ENCODE data around the gene TBC1D3B.
"Not testable (repeated sequence)": the region's sequence is repeated elsewhere in the genome, so short reads cannot be mapped to it uniquely, and the experiment has no call there.

The TBC1D3B gene

DNA sequence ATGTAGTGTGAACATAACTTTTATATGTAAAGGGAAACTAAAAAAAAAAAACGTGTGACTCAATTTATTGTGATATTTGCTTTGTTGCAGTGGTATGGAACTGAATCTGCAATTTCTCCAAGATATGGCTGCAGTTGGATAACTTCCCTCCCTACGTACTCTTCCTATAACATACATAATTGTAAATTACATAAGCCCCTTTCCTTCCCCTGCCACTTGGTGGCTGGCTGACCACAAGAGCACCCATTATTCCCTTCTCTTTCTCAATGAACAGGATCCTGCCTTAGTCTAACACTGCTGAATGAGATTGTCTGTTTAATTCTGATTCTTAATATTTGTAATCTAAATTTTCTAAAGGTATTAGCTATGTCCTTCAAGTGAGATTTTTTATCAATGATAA, 45.0 kb downstream of the TBC1D3B start:
- DNase-seq (ENCODE audit: low read depth in 4 of 4, low spot score in 1 of 4) = no peak

DNA sequence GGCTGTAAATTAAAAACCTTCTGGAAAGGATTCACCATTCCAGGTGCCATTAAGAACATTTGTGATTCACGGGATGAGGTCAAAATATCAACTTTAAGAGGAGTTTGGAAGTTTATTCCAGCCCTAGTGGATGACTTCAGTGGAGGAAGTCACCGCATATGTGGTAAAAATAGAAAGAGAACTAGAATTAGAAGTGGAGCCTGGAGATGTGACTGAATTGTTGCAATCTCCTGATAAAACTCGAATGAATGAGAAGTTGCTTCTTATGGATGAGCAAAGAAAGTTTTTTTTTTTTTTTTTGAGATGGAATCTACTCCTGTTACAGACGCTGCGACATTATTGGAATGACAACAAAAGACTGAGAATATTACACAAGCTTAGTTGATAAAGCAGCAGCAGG, 46.1 kb downstream of the TBC1D3B start:
- DNase-seq (ENCODE audit: low read depth in 4 of 4, low spot score in 1 of 4) = no peak

DNA sequence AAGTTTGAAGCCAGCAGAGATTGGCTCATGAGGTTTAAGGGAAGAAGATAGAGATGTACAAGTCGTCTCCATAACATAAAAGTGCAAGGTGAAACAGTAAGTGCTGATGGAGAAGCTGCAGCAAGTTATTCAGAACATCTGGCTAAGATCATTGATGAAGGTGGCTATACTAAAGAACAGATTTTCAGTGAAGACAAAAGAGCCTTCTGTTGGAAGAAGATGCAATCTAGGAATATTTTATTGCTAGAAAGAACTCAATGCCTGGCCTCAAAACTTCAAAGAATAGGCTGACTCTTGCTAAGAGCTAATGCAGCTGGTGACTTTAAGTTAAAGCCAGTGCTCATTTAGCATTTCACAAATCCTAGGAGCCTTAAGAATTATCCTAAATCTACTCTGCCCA, 46.8 kb downstream of the TBC1D3B start:
- DNase-seq (ENCODE audit: low read depth in 4 of 4, low spot score in 1 of 4) = no peak

DNA sequence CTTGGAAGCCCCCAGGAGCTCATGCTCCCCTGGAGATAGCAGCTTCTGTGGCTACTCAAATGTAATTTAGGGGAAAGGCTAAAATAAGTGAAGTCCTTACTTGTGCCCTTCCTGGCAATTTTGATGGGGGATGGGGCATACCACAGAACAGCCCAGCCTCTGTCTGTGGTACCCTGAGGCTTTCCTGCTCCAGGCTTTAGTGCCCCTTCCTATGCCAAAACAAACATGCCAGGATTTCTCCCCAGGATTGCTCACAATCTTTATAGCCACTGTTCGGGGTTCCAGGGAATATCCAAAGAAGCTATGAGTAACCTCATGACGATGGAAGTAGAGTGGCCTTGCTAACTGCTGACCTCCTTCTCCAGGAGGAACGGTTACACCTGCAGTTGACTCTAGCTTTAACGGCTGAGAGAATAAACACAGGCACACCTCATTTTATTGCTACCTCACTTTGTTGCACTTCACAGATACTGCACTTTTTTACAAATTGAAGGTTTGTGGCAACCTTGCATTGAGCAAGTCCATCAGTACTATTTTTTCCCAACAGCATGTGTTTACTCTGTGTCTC, 47.9 kb downstream of the TBC1D3B start:
- no peak for DNase-seq (ENCODE audit: low read depth in 4 of 4, low spot score in 1 of 4)

DNA sequence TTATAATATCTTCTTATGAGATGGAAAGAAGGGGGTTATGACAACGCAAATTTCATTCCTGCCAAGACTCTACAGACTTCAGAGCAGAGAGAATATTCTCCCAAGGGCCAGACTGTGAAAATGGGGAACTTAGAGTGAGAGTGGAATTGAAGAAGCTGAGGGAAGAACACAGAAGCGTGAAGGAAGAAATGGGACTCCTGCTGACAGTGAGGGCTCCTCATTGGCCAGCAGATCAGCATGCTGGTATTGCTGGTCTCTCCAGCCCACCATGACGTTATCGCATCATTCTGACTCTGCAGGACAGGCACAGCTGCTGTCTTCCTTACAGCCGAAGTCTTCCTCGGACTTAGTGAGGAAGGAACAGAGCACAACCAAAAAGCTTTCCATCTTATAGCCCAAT, 48.5 kb downstream of the TBC1D3B start:
- no peak for DNase-seq (ENCODE audit: low read depth in 4 of 4, low spot score in 1 of 4)

DNA sequence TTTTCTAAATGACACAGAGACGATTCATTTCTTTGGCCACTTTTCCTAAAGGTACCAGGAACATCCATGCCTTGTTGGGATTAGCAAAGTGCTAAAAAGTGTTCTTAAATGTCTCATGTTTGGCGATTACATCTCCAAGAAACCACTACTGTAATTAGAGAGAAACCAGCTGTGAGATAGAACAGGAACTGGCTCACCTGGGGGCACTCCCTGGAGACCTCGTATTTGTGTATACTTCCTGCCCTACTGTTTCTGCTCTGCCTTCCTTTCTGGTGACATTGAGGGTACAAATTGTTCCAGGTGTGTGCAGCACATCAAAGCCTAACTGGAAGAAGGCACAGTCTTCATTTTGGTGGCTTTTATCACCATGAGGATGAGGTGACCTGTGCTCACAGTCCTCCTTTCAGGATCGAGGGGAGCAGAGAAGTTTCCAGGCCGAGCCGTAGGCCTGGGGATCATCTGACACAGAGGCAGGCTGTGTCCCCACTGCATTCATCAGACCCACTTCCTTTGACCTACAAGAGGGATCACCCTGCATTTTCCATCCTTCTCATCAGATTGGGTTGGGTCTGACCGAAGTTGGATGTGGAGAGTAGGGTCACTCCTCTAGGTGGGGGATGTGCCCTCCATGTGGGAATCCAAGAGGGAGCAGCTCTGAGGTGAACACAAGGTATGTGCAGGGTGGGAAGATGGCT, 49.1 kb downstream of the TBC1D3B start:
- DNase-seq (ENCODE audit: low read depth in 4 of 4, low spot score in 1 of 4) = no peak

DNA sequence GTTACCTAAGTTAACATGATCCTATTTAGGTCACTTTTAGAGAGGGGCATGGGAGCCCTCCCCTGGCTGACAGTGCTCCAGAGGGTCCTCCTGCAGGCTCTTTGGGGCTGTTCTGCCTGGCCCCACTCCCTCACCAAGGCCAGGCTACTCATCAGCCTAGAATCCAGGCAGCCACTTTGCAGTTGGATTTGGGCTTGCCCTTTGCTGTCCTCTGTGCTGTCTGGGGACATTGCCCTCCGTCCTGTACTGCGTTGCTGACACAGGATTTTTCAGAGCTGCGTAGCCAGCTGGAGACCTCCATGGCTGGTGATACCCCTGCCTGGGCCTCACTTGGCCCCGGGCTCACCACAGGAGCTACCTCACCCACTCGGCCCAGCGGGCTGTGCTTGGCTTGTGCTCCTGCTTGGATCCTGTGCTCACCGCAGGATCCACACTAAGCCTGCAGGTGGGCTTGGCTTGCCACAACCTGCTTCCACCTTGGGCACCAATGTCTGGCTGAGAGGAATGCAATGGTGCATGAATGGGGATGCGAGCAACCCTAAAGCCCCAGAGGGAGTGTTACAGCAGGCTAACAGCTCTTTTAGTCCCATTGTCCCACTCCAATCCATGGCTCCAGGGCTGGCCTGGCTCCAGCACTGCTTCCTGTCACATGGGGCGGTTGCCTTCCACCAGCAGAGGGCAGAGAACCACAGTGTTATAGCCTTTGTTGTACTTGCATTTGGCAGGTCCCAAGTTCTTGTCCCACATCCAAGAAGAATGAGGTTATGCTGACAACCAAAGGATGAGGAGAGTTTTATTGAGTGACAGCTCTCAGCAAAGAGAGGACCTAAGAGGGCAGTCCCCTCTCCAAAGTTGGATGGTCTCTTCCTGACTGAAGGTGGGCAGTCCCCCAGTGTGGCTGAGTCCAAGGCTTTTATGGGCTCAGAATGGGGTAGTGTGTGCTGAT, 51.3 kb downstream of the TBC1D3B start:
- DNase-seq (ENCODE audit: low read depth in 4 of 4, low spot score in 1 of 4) = no peak

DNA sequence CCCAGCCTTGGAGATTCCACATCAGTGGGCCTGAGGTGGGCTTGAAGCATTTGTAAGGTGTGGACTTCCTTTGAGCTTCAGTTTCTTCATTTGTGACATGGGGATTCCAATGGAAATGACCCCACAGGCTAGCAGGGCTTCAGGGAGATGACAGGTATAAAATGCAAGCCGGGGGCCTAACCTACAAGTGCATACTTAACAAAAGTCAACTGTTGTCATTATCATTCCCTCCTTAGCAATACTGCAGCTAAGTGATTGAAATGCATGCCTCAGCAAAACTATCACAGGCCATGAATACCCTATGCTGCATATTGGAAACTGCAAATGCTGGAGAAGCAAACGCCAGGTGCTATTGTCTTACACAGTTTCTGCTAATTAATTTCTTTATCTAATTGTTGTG, 53.0 kb downstream of the TBC1D3B start:
- DNase-seq (ENCODE audit: low read depth in 4 of 4, low spot score in 1 of 4) = no peak

DNA sequence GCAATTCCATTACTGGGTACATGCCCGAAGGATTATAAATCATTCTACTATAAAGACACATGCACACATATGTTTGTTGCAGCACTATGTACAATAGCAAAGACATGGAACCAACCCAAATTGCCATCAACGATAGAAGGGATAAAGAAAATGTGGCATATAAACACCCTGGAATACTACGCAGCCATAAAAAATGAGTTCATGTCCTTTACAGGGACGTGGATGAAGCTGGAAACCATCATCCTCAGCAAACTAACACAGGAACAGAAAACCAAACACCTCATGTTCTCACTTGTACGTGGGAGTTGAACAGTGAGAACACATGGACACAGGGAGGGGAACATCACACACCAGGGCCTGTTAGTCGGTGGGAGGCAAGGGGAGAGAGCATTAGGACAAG, 55.3 kb downstream of the TBC1D3B start:
- DNase-seq (ENCODE audit: low read depth in 4 of 4, low spot score in 1 of 4) = not testable (repeated sequence)

DNA sequence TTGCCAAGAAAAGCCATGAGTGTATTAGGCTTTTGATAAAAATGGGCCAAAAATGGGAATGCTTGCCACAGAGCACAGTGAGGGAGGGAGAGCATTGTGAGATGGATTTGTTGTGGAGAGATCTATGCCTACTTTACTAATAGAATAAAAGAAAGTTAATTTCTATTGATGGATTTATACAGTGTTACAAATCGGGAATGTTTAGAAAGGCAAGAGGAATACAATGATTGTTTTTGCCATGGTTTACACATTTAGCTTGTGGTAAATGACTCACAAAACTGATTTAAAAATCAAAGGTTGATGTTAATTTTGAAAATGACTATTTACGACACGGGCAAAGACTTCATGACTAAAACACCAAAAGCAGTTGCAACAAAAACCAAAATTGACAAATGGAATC, 56.2 kb downstream of the TBC1D3B start:
- DNase-seq (ENCODE audit: low read depth in 4 of 4, low spot score in 1 of 4) = no peak

DNA sequence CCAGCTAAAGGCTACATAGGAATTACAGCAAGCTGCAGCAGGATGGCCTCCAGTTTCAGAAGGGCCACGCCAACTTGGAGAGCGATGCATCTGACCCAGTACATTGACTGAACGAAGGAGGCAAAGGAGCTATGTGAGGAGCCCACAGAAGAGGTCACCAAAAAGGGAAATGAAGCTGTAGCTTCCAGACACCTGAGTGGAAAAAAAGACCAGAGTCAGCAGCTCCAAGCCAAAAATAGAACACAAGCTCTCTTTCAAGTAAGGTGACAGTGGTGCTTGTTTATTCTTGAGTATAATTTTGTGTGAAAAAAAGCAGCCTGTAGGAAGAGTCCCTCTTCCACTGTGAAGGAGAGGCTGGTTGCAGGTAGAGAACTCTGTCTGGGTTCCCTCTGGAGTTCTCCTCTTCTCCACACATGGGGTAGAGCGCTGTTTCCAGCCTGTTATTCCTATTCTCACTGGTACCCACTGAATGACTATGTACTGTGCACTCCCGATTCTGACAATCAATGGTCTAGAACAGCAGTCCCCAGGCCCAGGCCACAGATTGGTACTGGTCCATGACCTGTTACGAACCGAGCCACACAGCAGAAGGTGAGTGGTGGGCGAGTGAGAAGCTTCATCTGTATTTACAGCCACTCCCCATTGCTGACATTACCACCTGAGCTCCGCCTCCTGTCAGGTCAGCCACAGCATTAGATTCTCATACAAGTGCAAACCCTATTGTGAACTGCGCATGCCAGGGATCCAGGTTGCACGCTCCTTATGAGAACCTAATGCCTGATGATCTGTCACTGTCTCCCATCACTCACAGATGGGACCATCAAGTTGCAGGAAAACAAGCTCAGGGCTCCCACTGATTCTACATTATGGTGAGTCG, 57.7 kb downstream of the TBC1D3B start:
- DNase-seq (ENCODE audit: low read depth in 4 of 4, low spot score in 1 of 4) = no peak

DNA sequence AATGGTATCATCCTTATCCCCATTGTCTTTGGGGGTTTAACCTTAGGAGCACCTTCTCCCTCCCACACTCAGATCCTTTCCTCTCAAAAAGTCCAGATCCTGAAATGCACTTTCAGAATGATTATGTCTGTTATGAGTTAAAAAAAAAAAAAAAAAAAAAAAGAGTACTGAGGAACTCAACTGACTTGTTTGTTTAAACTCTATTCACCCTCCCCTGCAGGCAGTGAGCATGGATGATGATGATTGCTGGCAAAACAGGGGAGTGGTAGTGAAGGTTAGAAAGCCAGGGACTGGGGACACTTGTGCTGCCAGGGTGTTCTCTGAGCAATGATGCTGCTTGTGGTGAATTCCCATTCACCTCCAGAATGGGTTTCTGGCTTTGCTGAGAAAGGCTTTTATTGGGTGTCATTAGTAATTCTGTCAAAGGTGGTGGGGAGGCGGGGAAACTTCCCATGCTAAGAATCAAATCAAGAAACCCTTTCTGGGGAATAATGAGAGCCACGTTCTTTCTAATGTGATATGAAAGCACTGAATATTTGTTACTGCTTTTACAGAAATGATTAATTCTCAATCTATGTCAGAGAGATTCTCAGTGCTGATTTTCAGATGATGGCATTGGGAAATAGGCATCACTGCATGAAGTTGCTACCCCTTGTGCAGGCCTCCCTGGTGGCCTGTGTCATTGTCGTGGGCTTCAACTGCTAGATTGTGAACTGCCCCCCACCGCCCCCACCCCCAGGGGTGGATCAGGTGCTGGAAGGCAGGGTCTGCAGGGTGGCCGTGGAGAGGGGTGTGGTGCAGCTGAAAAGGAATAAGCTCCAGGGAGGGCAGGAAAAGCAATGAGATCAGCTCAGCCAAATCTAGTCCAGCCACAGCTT, 58.7 kb downstream of the TBC1D3B start:
- peak in 2 of 4 experiments; percentile 5 to 44 for DNase-seq (ENCODE audit: low read depth in 4 of 4, low spot score in 1 of 4)

Data from stimulated activated CD4-positive, alpha-beta T cell treated with anti-CD3 and anti-CD28 coated beads, Interleukin-1b, Interleukin-23, amount 100 ng/mL, for 24 hours (primary cell).